Measurements from ENCODE around the gene PDE4D. TPM values are rescaled to one million over a fixed set of nuclear protein-coding genes. Genes with fewer than 3 reads are reported as not detected.
"Not testable (repeated sequence)": the region's sequence is repeated elsewhere in the genome, so short reads cannot be mapped to it uniquely, and the experiment has no call there.

The PDE4D gene
- total RNA-seq, 1 experiment from 2014 or later, result 32.5 TPM

DNA sequence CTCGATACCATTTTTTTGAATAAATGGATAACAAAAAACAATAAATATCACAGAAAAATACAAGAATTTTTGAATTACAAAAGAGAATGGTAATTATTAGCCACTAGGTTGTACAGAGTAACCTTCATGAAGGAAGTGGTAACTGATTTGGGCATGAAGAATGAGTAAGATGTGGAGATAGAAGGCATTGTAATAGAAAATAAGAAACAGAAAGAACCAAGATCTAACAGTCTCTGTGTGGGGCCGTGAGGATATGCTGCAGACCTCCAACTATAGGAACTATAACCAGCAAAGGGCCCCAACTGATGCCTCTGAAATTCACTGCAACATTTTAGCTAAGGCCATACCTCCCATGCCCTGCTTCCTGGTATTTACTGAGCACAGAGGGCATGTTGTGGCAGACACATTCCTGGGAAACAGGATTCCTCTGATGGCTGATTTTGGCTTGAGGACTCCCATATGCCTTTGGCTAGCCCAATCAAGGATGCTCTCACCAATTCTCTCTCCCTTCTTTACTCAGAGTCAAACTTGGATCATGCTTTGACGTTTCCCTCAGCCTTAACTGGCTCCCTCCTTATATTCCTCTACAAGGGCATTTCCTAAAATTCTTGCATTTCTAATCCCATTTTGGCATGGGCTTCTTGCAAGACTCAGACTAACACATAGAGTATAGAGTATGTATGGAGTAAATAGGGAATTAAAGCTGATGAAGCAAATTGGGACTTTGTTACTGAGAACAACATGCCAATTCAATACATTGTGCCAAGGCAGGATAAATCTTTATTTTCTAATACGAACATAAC lies 208.9 kb downstream of the PDE4D start:
- Histone ChIP-seq H3K27me3 (no peaks in the 10 kb centered on the region), H3K36me3 (no peaks in the 10 kb centered on the region), H3K4me1 (peaks cover 15% of the 10 kb centered on the region), H3K27ac (no peak overlapping the region), H3K4me3 (no peak overlapping the region), H3K9me3 (replicated peaks) (peaks cover 3% of the 10 kb centered on the region; the same call in 1 of the 2 replicates)
- DNase-seq, result no peak

GRCh38 chr5:59683311-59683710 lies 210.2 kb downstream of the PDE4D start:
- Histone ChIP-seq H3K9me3 (replicated peaks) (peaks cover 2% of the 10 kb centered on the region; the same call in 1 of the 2 replicates), H3K36me3 (no peaks in the 10 kb centered on the region), H3K4me3 (no peak overlapping the region), H3K27me3 (no peaks in the 10 kb centered on the region), H3K27ac (no peak overlapping the region), H3K4me1 (peaks cover 15% of the 10 kb centered on the region)
- no peak for DNase-seq

GRCh38 chr5:59682542-59682941 lies 211.0 kb downstream of the PDE4D start:
- no peaks in the 10 kb centered on the region for H3K36me3 ChIP-seq
- H3K27ac ChIP-seq, result no peak overlapping the region
- no peaks in the 10 kb centered on the region; the same call in 1 of the 2 replicates for H3K9me3 ChIP-seq (replicated peaks)
- no peaks in the 10 kb centered on the region for H3K27me3 ChIP-seq
- H3K4me1 ChIP-seq, result peaks cover 15% of the 10 kb centered on the region
- no peak overlapping the region for H3K4me3 ChIP-seq
- DNase-seq, result no peak

DNA sequence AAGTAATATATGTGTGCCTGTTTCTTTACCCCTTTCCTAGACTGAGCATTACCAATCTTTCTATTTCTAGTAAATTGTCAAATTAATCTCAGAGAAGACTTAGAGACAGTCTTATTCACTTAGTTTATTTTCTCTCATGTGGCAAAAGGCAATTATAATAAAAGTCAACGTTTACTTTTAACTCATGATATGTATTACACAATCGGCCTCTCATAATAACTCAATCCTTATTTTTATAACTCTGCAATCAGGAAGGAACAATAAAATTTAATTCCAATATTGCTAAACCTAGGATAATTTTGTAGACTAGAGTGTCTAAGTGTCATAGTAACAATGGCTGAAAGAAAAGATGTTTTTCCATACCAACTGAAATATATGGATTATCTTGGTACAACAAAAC lies 214.6 kb downstream of the PDE4D start:
- no peaks in the 10 kb centered on the region for H3K27me3 ChIP-seq
- H3K9me3 ChIP-seq (replicated peaks), result no peaks in the 10 kb centered on the region
- no peaks in the 10 kb centered on the region for H3K4me1 ChIP-seq
- H3K27ac ChIP-seq, result no peak overlapping the region
- no peaks in the 10 kb centered on the region for H3K36me3 ChIP-seq
- H3K4me3 ChIP-seq, result no peak overlapping the region
- DNase-seq, result no peak

GRCh38 chr5:59674763-59675162 lies 218.8 kb downstream of the PDE4D start:
- Histone ChIP-seq H3K4me1 (no peaks in the 10 kb centered on the region), H3K27ac (no peak overlapping the region), H3K27me3 (no peaks in the 10 kb centered on the region), H3K36me3 (no peaks in the 10 kb centered on the region), H3K9me3 (replicated peaks) (no peaks in the 10 kb centered on the region), H3K4me3 (no peak overlapping the region)
- no peak for DNase-seq

GRCh38 chr5:59673438-59674058 lies 220.0 kb downstream of the PDE4D start:
- DNase-seq, result peak in 1 of 2 experiments; percentile 75
- H3K4me1 ChIP-seq, result no peaks in the 10 kb centered on the region
- no peak overlapping the region for H3K4me3 ChIP-seq
- H3K27ac ChIP-seq, result no peak overlapping the region
- H3K27me3 ChIP-seq, result no peaks in the 10 kb centered on the region
- H3K36me3 ChIP-seq, result no peaks in the 10 kb centered on the region
- no peaks in the 10 kb centered on the region for H3K9me3 ChIP-seq (replicated peaks)

GRCh38 chr5:59666440-59667068 lies 227.0 kb downstream of the PDE4D start:
- Histone ChIP-seq H3K27me3 (no peaks in the 10 kb centered on the region), H3K27ac (no peak overlapping the region)
- no peak for DNase-seq

DNA sequence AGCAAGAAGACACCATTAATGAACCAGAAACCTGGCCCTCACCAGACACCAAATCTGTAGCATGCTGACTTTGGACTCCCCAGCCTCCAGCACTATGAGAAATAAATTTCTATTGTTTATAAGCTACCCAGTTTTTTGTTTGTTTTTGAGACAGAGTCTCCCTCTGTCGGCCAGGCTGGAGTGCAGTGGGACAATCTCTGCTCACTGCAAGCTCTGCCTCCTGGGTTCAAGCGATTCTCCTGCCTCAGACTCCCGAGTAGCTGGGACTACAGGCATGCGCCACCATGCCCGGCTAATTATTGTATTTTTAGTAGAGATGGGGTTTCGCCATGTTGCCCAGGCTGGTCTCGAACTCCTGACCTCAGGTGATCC lies 227.7 kb downstream of the PDE4D start:
- not testable (repeated sequence) for DNase-seq; H3K9me3 ChIP-seq (replicated peaks); H3K27ac ChIP-seq; H3K4me1 ChIP-seq; H3K4me3 ChIP-seq; H3K27me3 ChIP-seq; H3K36me3 ChIP-seq

More at GRCh38 chr5:59666440-59667068, 227.0 kb downstream of the PDE4D start:
- Histone ChIP-seq H3K4me1 (no peaks in the 10 kb centered on the region), H3K4me3 (no peak overlapping the region), H3K9me3 (replicated peaks) (no peaks in the 10 kb centered on the region), H3K36me3 (no peaks in the 10 kb centered on the region)

DNA sequence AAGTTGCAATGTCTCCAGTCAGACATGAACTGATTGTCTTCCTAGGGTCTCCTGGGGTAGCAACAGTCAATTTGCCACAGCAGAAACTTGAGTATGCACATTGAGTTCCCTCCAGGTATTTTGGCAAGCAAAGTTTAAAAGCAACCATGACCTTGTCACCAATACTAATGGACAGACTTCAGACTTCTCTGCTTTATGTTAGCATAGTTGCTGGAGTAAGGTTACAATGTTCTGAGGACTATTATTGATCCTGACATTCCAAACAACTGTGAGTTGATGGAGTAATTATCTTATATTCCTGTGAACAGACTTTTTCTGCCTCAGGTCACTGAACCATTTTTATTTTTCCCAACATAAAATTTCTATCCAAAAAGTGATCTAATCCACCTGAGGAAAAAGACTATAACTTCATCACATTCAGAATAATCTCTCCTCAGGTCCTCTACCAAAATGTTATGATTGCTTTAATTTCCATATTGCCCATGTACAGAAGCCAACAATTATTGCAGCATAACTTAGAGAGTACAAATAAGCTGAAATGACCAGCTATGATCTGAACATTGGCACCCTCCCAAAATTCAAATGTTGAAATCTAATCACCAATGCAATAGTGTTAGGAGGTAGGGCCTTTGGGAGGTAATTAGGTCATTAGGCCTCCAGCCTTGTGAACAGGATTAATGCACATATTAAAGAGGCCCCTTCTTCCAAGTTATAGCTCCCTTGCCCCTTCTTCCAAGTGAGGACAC lies 228.3 kb downstream of the PDE4D start:
- no peaks in the 10 kb centered on the region for H3K36me3 ChIP-seq
- no peaks in the 10 kb centered on the region for H3K9me3 ChIP-seq (replicated peaks)
- no peak for DNase-seq
- H3K27me3 ChIP-seq, result no peaks in the 10 kb centered on the region
- H3K4me1 ChIP-seq, result no peaks in the 10 kb centered on the region
- no peak overlapping the region for H3K4me3 ChIP-seq
- no peak overlapping the region for H3K27ac ChIP-seq

DNA sequence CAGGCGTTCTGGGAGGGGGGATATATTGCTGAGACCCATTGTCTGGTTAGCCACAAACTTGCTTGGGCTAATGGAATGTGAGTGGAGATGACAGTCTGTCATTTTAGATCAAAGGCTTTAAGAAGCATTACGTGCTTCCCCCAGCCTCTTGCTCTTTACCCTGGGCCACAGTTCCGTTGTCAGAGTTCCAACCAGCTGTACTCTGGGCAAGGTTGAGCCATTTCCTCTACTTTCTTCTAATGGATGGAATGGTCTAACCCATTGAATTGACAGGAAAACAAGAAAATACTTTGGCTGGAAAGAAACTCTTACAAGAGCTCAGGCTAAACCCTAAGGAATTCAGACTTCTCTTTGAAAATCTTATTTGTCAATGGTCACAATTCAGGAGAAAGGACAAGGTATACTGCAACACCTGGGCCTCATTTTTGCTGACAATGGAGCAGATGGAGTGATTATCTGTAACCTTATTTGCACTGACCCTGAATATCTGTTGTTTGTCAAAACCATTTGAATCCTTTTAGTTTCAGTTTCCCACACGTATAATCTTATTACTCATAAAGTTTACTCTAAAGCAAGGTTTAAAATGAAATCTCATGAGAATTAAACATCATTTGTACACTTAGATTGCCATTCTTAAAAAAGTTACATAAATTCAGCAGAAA lies 231.4 kb downstream of the PDE4D start:
- no peaks in the 10 kb centered on the region for H3K9me3 ChIP-seq (replicated peaks)
- no peaks in the 10 kb centered on the region for H3K36me3 ChIP-seq
- H3K27me3 ChIP-seq, result no peaks in the 10 kb centered on the region
- no peaks in the 10 kb centered on the region for H3K4me1 ChIP-seq
- H3K4me3 ChIP-seq, result no peak overlapping the region
- no peak overlapping the region for H3K27ac ChIP-seq
- DNase-seq, result peak in 1 of 2 experiments; percentile 14

GRCh38 chr5:59661311-59661710 lies 232.2 kb downstream of the PDE4D start:
- no peaks in the 10 kb centered on the region for H3K27me3 ChIP-seq
- H3K36me3 ChIP-seq, result no peaks in the 10 kb centered on the region
- no peak overlapping the region for H3K4me3 ChIP-seq
- no peaks in the 10 kb centered on the region for H3K4me1 ChIP-seq
- no peak for DNase-seq
- H3K9me3 ChIP-seq (replicated peaks), result no peaks in the 10 kb centered on the region
- no peak overlapping the region for H3K27ac ChIP-seq

- Histone ChIP-seq H3K36me3 (no peaks in the 10 kb centered on the region), H3K9me3 (replicated peaks) (no peaks in the 10 kb centered on the region), H3K4me1 (no peaks in the 10 kb centered on the region), H3K4me3 (no peak overlapping the region), H3K27me3 (no peaks in the 10 kb centered on the region), H3K27ac (no peak overlapping the region)
- peak in 1 of 2 experiments; percentile 35 for DNase-seq
Observed at GRCh38 chr5:59660737-59661136, 232.8 kb downstream of the PDE4D start.

- Histone ChIP-seq H3K4me3 (no peak overlapping the region), H3K4me1 (no peaks in the 10 kb centered on the region), H3K9me3 (replicated peaks) (no peaks in the 10 kb centered on the region), H3K36me3 (no peaks in the 10 kb centered on the region), H3K27me3 (no peaks in the 10 kb centered on the region), H3K27ac (no peak overlapping the region)
- no peak for DNase-seq
Observed at GRCh38 chr5:59656351-59657254, 236.9 kb downstream of the PDE4D start.

All from SJCRH30 (cell line).